Right lobe of liver (tissue), 4 donors: Measurements from ENCODE around the gene OLFM2.

Source experiments
- POLR2A ChIP-seq: fragments of 450-650 bp; IDR thresholded peaks from one replicate; pipeline ENCODE4 v1.6.1; 2017; ENCODE audit warnings: antibody characterized with exemption, mild to moderate bottlenecking
- TF ChIP-seq, protein P1 (sequence below), 4 donors: fragments of 200-600 bp in 3 of 4; fragments of 450-650 bp in 1 of 4; IDR thresholded peaks; one replicate each; pipeline versions ENCODE4 v1.5.1 to v1.8.0; 2016 to 2022; ENCODE audit warnings: antibody characterized with exemption in 4 of 4, mild to moderate bottlenecking in 2 of 4
- donor health status: DM: no; HTN: no; CAD: no.
- donor health status: DM: no; HTN: no; CAD: no.
- donor health status: DM: no; HTN: yes; CAD: no.

DNA sequence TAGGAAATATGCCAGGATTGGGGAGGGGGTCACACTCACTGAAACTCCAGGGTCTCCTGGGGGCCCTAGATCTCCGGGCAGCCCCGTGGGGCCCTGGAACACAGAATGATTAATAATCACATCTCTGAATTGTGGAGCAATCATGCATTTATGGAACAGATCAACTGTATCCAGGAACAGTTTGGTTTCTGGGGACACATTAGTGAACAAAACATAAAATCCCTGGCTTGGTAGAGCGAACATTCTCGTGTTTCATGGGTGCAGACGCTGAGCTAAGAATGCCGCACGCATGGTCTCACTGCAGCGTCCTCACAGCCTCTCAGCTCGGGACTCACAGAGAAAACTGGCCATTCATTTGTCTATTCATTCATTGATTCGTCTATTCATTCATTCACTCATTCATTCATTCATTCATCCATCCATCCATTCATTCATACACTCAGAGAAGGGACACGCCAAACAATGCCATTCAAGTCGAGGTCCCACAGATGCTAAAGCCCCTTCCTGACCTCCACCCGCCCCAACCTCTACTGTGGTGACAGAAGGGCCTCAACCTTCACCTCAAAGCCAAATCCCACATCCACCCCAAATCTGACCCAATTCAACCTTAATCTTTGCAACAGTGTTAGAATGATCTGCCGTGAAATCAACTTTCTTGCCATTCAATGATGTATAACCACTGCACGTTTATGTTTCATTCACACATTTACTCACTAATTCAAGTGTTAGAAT lies 35.0 kb upstream of the OLFM2 start:
- TF ChIP-seq, protein P1, sequence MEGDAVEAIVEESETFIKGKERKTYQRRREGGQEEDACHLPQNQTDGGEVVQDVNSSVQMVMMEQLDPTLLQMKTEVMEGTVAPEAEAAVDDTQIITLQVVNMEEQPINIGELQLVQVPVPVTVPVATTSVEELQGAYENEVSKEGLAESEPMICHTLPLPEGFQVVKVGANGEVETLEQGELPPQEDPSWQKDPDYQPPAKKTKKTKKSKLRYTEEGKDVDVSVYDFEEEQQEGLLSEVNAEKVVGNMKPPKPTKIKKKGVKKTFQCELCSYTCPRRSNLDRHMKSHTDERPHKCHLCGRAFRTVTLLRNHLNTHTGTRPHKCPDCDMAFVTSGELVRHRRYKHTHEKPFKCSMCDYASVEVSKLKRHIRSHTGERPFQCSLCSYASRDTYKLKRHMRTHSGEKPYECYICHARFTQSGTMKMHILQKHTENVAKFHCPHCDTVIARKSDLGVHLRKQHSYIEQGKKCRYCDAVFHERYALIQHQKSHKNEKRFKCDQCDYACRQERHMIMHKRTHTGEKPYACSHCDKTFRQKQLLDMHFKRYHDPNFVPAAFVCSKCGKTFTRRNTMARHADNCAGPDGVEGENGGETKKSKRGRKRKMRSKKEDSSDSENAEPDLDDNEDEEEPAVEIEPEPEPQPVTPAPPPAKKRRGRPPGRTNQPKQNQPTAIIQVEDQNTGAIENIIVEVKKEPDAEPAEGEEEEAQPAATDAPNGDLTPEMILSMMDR (IDR thresholded peaks at IDR 0.05), result no peak
- TF ChIP-seq POLR2A, result no peak
